Endothelial cell of hepatic sinusoid (primary cell): Measurements from ENCODE around the gene AAMP.

ENCODE experiments used
- in situ Hi-C: cut with HindIII; loops from 2 replicates; pipeline ENCODE4 v1.10.0; 2017; ENCODE audit warnings: low sequenced_read_pairs

AAMP gene

DNA sequence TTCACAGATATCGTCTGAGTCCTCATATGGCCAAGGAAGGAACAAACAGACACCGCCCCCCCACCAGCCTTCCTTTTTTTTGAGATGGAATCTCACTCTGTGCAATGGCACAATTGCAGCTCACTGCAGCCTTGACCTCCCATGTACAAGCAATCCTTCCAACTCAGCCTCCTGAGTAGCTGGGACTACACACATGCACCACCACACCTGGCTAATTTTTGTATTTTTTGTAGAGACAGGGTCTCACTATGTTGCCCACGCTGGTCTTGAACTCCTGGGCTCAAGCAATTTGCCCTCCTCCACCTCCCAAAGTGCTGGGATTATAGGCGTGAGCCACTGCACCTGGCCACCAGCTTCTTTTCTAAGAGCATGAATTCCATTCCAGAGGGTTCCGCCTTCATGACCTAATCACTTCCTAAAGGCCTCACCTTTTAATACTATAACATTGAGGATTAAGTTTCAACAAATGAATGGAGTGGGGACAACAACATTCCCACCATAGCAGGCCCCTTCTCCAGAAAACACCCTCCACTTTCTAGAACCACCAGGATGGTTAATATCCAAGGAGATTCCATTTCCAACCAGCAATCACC lies 24.6 kb upstream of the AAMP start:
- in situ Hi-C loops = loop anchor here (5.0 kb wide), 2 partner anchors 63 to 108 kb away; partner anchors contain the start of gene CATIP

DNA sequence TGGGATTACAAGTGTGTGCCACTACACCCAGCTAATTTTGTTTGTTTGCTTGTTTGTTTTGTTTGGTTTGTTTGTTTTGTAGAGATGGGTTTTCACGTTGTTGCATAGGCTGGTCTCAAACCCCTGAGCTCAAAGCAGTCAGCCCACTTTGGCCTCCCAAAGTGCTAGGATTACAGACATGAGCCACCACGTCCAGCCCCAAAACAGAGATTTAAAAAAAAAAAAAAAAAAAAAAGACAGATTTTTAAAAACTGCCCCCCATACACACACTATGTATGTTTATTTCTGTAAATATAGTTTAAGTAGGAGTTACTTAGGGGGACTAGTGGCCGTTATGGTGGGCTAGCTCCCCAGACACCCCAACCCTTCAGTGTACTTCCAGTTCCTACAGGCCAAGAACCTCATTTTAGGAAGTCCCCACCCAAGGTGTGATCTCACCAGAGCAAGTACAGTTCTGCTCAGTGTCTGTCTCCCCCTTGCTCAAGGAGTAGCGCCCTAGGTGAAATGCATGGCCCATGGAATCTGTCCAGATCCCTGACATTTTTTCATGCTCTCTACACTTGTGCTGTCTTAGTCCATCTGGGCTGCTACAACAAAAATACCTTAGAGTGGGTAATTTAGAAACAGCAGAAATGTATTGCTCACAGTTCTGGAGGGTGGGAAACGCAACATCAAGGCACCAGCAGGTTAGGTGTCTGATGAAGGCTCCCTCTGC lies 23.9 kb upstream of the AAMP start:
- in situ Hi-C loops = no loop called here

DNA sequence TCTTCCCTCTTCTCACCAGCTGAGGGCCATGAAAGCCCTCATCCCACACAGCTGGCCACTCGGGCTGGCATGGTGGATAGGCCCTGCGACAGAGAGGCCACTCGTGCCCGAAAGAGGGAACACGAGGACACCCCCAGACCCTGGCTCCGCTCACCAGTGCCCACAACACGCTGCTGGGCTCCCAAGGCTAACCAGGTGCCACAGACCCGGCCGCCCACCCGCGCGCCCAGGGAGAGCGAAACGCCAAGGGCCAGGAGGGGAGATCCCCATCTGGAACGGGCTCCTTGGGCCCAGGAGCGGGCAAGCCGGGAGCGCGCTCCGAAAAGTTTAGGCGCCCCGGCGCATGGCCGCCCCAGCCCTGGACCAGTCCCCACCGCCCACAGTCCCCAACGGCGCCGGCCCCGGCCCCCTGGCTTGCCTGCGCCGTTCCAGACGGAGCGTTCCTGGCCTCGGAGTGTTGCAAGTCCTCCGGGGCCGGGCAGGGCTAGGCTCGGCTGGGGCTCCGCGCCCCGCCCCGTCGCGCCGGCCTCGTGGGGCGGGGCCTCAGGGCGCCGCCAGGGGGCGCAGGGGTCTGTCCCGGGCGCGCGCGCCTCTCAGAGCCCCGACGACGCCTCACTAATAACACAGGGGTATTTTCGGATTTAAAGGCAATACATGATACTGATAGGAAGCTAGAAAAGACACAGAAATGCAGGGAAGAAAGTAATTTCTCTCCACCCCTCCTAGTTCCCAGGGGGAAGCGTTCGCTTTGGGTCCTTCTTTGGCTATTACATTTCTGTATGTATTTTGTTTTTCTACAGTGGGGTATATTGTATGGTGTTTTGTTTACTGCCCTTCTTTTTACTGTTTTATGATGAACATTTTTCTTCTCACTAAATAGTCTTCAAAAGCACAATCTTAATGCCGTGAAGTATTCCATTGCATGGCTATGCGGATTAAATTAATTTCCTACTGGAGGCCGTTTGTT lies 22.4 kb upstream of the AAMP start, which contains the start of gene TMBIM1:
TMBIM1 (minus strand) TSS at position 456 of the 967 bp plus-strand sequence. CDS start 10,362 bp downstream, outside the sequence.
- in situ Hi-C loops = no loop called here

DNA sequence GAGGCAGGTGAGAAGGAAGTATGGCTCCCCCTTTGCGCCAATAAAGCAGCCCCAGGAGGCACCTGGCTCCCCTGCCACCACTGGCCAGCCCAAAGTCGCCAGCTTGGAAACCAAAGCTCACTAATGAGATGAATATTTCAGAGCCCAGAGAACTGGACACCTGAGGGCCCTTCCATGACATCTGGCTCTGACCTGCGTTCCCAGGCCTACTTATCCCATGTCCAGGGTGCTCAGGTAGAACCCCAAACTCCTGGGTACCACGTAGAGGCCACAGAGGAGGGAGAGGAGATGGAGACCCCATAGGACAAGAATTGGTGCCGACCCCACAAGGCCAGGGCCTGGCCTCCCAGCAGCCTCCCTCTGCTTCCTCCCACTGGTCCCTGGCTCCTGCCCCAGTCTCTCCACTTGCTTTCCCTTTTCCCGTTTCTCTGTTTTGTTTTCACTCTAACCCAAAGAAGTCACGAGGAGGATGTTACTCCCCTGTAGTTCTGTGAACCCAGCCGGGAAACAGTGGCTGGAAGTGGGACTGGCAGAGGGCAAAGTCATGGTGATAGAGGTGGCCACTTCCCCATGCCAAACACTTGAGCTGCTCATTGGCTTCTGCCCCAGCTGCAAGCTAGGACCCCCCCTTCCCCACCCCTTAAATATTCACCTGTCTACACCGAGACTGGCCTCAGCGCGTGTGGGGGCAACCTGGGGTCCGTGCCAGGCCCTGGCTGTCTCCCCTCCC lies 21.5 kb upstream of the AAMP start:
- in situ Hi-C loops = no loop called here

DNA sequence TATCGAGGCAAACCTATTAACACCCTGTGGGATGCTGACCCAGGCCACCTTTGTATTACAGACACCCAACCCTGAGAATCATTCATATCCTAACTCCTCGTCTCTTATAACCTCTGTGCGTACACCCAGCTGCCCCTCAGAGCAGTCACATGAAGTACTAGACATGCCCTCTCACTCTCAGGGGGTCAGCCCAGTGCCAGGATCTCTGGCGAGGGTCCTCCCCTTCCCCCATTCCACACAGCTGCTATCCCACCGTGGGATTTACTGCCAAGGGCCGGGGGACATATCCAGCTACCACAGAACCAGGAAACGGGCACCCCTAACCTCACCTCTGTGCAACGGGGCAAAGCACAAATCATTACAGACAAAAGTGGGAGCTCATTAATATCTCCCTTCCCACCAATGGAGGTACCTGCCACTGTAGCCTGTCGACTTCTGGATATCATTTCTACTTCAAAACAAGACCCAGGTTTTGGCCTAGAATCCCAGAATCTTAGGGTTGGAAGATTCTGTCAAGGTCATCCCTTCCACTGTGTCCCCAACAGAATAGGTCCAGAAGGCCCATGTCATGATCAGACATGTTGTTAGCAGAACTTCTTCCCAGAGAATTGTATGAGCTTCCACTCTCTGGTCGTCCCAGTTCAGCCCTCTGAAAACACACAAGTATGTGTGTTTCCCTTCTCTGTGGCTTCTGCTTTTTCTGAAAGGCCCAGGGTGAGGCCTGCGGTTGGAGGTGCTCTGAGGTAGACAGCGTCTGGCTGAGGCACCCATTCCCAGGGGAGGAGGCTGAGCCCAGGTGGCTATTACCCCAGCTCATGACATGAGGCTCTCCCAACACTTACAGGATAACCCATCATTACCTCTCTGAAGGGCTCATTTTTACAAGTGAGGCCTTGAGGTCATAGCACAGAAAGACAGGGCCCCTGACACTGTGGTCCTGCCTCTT lies 20.7 kb upstream of the AAMP start:
- in situ Hi-C loops = no loop called here

DNA sequence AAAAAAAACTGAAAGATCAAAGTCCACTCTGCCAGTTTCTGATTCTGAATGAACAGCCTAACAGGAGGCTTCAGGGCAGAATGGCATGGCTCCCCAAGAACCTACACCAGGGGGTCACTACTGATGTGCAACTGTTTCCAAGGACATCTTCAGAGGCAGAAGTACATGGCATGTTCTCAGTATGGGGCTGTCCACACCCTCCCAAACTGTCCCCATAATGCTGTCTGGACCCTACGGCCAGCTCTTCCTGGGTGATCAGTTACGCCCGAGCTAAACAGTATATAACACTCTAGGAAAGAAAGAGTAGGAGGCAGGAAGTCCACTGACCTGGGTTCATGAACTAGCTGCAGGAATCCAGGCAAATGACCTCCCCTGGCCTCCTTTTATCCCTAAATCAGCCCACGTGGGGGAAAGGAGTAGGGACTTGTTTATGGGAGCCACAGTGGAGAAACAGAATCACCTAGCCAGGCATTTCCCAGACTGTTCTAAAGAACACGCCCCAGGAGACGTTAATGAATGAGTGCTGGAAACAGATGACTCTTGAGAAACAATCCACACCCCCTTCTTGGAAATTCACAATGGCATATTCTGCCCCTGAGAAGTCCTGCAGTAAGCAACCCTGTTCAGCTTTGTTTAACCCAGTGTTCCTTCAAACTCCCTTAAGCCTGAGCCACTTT lies 19.8 kb upstream of the AAMP start:
- in situ Hi-C loops = no loop called here

DNA sequence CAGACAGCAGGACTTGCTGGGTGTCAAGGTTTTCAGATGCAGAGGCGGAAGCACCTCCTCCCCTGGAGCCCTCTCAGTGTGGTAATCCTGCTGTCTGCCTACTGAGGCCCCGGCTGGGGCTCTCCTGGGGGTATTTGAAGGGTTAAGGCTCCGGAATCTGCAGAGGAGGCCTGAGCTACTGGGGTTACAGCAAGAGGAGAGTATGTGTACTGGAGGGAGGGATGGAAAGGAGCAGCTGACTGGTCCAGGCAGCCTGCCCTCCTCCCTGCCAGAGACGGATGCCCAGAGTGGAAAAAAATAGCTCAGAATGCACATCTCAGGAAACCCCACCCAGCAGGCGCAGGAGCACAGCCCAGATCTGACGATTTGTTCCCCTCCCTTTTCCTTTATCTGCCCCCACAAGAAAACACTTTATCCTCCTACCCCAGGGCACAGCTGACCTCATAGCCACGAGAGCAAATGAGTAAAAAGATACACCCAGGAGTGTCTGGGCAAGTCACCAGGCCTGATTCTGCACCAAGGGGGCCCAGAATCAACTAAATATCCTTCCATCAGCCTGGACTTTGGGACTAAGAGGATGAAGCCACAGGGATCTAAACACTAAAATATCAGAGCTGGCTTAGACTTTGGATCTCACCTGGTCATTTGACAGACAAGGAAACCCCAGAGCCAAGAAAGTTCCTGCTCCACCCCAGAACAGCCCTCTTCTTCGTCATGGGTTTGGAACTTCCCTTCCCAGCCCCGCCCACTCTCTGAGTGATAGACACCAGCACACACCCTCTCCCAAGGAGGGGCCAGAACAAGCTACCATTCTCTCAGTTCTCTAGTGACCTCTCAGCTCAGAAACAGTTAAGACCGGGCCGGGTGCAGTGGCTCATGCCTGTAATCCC lies 16.9 kb upstream of the AAMP start:
- in situ Hi-C loops = no loop called here

DNA sequence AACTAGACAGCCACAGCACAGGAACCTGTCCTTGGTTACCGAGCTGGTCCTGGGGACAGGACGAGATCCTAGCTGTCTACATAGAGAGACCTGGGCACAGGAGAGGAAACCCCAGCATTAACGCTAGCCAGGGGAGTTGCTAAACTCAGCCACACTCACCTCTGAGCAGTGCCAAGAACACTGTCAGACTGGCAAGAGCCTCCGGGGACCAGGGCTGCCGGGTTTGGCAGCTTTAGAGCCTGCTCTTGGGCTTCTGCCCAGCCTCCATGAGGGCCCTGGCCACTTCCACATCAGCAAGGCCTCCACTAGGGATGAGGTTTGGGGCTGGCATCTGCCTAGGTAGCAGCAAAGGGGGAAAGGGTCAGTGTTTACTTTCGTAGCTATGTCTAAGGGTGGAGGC lies 15.7 kb upstream of the AAMP start:
- in situ Hi-C loops = no loop called here

DNA sequence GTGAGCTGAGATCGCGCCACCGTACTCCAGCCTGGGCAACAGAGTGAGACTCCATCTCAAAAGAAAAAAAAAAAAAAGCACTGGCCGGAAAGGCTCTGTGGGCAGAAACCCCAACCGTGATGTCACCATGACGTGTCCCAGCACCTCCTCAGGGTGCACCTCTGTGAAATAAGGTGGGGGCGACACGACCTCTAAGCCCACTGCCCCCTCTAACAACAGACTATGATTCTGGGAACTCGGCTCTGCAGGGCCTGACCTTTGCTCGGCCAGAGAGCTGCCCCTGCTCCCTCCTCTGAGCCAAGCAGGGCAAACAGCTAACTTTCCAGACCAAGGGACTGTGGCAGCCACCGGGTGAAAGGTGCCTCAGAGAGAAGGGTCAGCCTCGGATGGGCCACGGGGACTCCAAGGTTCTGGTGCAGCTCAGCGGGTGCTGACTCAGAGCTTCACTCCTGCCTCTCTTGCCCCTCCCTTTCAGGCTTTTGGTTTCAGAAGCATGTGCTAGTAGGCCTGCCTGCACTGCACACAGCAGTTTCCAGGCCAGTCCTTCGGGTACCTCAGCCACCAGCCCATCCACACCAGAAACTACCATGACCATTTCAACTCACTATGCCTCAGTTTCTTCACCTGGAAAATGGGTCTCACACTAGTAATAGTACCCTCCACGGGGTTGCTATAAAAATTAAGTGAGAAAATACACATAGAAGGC lies 14.3 kb upstream of the AAMP start:
- in situ Hi-C loops = no loop called here

DNA sequence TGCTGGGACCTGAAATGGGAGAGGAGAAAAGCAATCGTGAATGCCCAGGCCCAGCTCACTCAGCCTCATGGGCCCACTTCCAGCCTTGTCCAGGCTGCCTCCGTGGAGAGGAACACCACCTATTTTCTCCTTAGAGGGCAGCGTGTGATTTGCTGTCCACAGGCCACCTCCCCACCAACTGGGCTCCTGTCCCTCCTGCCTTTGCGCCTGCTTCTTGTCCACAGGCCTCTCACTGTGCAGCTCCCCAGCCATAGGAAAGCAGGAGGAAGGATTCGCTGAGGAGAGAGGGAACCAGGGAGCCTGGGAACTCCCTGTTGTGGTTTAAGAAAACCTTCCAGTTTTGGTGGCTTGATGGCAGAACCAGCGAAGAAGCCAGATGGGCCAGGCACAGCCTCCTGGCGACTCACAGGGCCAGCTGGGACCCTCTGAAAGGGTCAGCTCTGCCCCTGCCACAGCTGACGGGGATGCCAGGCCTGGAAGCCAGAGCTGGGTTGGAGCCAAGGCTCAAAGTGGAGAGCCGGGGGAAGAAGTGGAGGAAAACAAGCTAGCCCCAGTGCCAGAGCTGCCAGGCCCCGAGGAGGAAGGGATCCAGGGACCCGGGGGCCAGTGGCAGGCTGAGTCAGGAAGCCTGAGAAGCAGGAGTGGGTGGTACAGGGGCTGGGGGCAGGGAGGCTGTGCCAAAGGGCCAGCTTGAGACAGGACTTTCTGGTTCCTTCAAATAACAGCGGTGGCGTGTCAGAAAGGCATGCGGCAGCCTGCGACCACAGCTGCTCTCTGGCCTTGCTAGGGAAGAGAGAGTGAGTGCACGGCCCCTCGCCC lies 12.4 kb upstream of the AAMP start:
- in situ Hi-C loops = no loop called here

DNA sequence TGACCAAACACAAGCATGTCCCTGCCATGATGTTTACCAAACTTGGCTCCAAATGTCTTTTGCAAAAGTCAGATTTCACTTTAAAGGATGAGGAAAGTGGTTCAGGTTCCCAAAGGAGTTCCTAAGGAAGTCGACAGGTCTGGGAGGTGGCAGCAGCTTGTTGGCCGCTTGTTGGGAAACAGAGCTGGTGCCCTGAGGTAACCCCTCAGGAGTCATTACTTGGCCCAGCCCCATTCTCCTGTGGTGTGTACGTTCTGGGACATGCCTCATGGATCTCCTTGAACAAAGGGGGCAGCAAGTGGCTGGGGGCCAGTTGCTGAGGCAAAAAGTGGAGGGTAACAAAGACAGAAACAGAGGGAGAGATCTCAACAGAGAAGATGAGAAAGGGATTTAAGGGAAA lies 11.5 kb upstream of the AAMP start:
- in situ Hi-C loops = no loop called here

DNA sequence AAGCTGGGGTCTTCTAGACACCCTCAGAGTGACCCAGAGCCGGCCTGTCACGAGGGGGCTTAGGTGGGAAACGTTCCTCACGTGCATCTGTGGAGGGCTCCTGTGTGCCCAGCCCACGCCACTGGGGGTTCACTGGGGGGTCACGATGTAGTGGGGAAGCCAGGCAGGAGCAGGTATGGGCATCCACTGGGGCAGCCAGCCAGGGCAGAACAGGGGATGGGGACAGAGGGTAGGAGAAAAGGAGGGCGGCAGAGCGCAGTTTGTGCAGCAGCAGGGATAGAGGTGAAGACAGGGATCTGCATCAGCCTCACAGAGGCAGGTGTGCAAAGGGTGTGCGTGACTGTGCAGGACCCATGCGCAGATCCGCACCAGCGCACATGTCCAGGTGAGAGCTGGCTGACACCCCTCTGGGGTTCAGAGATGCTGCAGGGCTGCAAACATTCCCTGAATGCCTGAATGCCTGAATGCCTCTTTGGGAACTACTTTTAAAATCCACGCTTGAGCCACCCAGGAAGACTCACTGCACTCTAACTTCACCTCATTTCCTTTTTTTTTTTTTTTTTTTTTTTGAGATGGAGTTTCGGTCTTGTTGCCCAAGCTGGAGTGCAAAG lies 10.4 kb upstream of the AAMP start:
- in situ Hi-C loops = no loop called here

DNA sequence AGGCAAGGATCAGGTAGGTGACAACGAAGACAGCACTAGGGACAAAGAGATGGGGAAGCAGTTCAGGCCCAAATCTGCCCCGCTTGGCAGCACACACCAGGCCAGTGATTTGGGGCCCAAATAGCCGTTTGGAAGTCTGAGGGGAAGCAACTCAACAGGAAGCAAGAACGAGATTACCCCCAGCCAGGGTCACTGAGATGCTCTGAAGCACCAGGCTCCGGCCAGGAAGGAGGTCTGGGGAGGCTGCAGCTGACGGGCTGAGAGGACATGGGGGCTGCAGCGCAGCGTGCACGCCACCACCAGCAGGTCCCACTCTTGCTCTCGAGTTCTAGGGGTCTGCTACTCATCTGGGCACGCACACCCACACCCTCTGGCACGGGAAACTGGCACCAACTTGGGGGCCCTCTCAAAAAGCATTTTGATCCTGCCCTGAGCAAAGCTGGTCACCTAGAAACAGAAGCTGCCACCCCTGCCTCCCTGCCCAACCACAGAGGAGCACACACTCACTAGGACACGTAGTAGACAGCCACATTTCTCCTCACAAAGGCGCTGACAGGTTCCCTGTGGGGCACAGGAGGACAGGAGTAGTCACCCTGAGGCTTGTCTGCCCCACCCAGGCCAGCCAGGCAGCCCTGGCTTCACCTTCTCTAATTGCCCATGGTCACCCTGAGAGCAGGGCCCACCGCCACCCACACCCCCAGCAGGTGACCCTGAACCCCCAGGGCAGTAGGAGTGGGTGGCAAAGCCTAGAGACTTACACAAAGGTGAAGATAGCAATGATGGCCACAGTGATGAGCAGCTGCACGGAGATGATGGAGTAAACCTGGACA lies 8.8 kb upstream of the AAMP start:
- in situ Hi-C loops = no loop called here

DNA sequence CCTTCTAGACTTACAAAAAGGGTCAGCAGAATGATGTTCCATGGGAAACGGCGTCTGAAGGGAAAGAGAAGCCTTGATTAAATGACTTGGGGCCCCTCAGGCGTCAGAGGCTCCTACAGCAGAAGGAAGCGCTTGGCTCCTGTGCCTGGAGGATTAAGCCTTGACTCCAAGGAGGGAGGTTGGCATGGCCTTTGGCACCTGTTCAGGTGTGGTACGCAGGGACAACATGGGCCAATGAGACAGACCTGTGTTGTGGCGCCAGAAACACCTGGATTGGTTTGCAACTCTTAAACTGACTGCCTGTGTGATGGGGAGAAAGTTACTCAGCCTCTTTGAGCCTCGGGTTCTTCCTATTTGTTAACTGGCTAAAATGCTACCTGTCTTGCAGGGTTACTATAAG lies 8.0 kb upstream of the AAMP start:
- in situ Hi-C loops = no loop called here

DNA sequence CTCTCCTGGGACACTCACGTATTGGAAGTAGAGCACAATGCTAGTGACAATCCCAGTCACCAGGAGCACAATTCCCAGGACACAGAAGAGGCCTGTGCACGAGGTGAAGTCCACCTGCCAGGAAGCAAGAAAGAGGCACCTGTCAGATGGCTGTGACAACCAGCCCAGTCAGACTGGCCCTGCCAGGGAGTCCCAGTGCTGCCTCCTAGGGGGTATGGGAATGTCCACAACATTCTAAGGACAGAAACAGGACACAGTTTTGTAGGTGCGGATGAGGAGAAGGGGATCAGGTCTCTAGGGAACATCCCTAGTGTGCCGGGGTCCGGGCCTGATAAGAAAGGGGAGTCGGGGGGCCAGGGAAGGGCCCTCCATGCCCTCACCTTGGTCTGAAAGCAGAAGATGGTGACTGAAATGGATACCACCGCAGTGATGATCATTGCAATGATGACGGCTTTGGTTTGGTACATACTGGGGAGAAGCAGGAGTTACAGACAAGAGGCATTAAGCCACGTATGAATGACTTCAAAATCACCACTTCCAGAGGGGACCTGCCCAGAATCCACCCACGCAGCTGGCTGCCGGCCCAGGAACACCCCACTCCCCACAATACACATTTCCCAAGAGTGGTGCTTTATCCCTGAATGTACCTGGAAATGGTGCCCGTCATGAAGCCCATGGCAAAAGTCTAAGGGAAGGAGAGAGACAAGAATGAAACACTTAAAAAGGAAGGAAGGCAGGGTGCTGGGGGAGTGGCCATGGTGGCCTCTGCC lies 7.2 kb upstream of the AAMP start:
- in situ Hi-C loops = no loop called here
